Caco-2 (cell line): Measurements from ENCODE around the gene PAM16. TPM values are rescaled to one million over a fixed set of nuclear protein-coding genes. Genes with fewer than 3 reads are reported as not detected.

Experiments
- BruUV-seq: library from RNA; stranded (reverse); fragments of 400-500 nt; replicated peaks from 2 replicates; lab custom pipeline; 2021; lab: Mats Ljungman, UMichigan
- CTCF ChIA-PET: fragments of 300-600 bp; sonication (Branson Sonifier 250); formaldehyde crosslinking; loops from one replicate; lab custom pipeline; 2022; ENCODE audit warnings: antibody characterized with exemption; lab: Charles Lee
- POLR2A ChIA-PET: fragments of 300-600 bp; sonication (Branson Sonifier 250); formaldehyde crosslinking; loops from one replicate; lab custom pipeline; 2022; ENCODE audit warnings: antibody characterized with exemption; lab: Charles Lee
- DNase-seq, 2 experiments: peaks; one replicate each; pipeline versions ENCODE4 v3.0.0 to v3.0.0-alpha.2; 2020 to 2022
- H3K27me3 ChIP-seq: replicated peaks from 2 replicates; pipeline ENCODE4 v1.6.0; 2011; ENCODE audit warnings: low read length; ENCODE audit not compliant: control insufficient read depth, insufficient read depth
- H3K36me3 ChIP-seq: 2 replicates; pipeline ENCODE4 v1.5.1; 2011; ENCODE audit warnings: low read length; ENCODE audit not compliant: control insufficient read depth, insufficient read depth
- H3K4me1 ChIP-seq: fragments of 250-450 bp; sonication (Bioruptor Pico); 2 replicates; pipeline ENCODE4 v1.5.1; 2020; ENCODE audit warnings: mild to moderate bottlenecking
- H3K4me3 ChIP-seq: 2 replicates; pipeline ENCODE4 v1.5.1; 2011; ENCODE audit warnings: low read depth, mild to moderate bottlenecking, control low read depth, low read length
- H3K9me3 ChIP-seq: fragments of 250-450 bp; sonication (Bioruptor Pico); 2 replicates; pipeline ENCODE4 v1.5.1; 2020; ENCODE audit warnings: mild to moderate bottlenecking, moderate library complexity
- H3K27ac Mint-ChIP-seq: one replicate; pipeline ENCODE4 v1.8.0; 2022; ENCODE audit warnings: mixed read lengths; ENCODE audit not compliant: unreplicated experiment
- H3K27me3 Mint-ChIP-seq: one replicate; pipeline ENCODE4 v1.8.0; 2022; ENCODE audit warnings: mixed read lengths; ENCODE audit not compliant: insufficient read depth, unreplicated experiment
- H3K36me3 Mint-ChIP-seq: one replicate; pipeline ENCODE4 v1.8.0; 2022; ENCODE audit warnings: mild to moderate bottlenecking, mixed read lengths; ENCODE audit not compliant: insufficient read depth, unreplicated experiment
- H3K4me1 Mint-ChIP-seq: one replicate; pipeline ENCODE4 v1.8.0; 2022; ENCODE audit warnings: low read depth, mixed read lengths; ENCODE audit not compliant: unreplicated experiment
- H3K4me3 Mint-ChIP-seq: one replicate; pipeline ENCODE4 v1.8.0; 2022; ENCODE audit warnings: mild to moderate bottlenecking, moderate library complexity, mixed read lengths; ENCODE audit not compliant: unreplicated experiment
- H3K9me3 Mint-ChIP-seq: one replicate; pipeline ENCODE4 v1.8.0; 2022; ENCODE audit warnings: mixed read lengths; ENCODE audit not compliant: unreplicated experiment
- intact Hi-C: fragments of 100-400 bp; cut with micrococcal nuclease; formaldehyde crosslinking; loops from one replicate; pipeline ENCODE4 v1.10.0; 2022; ENCODE audit not compliant: unreplicated experiment
- total RNA-seq: library from RNA; stranded (reverse); gene quantifications from 2 replicates; pipeline ENCODE4 v1.2.3, GENCODE V29; 2022
- TF ChIP-seq, protein P1 (sequence below), 2 experiments: fragments of 200-600 bp in 1 of 2; IDR thresholded peaks; 1 replicate in 1 of 2; 2 replicates in 1 of 2; pipeline versions ENCODE4 v1.5.1 to v1.8.0; 2011 to 2022; ENCODE audit warnings: antibody characterized with exemption in 1 of 2, control low read depth in 1 of 2, inconsistent platforms in 1 of 2, low read depth in 1 of 2, low read length in 1 of 2, mild to moderate bottlenecking in 1 of 2, moderate library complexity in 1 of 2; ENCODE audit not compliant: insufficient read depth in 1 of 2, severe bottlenecking in 1 of 2, unreplicated experiment in 1 of 2

The PAM16 gene
- total RNA-seq, 1 experiment from 2014 or later = 74.1 TPM

- peaks cover 12% of the 10 kb centered on the region for H3K4me1 Mint-ChIP-seq
- TF ChIP-seq, protein P1, sequence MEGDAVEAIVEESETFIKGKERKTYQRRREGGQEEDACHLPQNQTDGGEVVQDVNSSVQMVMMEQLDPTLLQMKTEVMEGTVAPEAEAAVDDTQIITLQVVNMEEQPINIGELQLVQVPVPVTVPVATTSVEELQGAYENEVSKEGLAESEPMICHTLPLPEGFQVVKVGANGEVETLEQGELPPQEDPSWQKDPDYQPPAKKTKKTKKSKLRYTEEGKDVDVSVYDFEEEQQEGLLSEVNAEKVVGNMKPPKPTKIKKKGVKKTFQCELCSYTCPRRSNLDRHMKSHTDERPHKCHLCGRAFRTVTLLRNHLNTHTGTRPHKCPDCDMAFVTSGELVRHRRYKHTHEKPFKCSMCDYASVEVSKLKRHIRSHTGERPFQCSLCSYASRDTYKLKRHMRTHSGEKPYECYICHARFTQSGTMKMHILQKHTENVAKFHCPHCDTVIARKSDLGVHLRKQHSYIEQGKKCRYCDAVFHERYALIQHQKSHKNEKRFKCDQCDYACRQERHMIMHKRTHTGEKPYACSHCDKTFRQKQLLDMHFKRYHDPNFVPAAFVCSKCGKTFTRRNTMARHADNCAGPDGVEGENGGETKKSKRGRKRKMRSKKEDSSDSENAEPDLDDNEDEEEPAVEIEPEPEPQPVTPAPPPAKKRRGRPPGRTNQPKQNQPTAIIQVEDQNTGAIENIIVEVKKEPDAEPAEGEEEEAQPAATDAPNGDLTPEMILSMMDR (IDR thresholded peaks at IDR 0.05; ENCODE audit: insufficient read depth in 1 of 2, low read depth in 1 of 2, low read length in 1 of 2, severe bottlenecking in 1 of 2, unreplicated experiment in 1 of 2) = no peak
Observed at GRCh38 chr16:4317532-4318450, 33.3 kb downstream of the PAM16 start.

DNA sequence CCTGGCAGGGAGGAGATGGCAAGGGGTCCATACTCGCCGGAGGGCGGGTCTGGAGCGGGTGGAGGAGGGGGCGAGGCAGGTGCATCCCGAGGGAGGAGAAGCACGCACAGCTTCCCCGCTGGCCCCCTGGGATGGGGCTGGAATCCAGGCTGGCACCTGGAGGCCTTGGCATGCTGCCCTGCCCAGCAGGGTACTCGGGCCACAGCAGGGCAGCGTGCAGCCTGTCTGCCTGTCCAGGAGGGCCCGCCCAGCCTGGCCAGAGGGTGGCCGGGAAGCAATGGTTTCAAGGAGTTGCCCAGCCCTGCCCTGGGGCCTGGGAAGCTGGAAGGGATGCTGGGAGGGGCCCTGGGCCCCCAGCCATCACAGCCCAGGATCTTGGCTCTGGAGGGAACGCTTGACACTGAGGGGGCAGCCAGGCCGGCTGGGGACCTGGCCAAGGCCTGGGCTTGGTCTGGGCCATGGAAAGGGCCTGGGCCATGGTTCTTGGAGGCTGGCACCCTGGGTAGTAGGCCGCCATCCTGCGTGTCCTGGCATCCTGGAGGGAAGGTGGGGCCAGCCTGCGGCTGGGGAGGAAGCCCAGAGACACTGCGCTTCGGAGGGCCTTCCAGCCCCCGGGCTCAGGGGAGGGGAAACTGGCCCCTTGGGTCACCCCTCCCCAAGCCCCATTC is 34.1 kb downstream of the PAM16 start:
- BruUV-seq = no TSS peak
- H3K4me1 Mint-ChIP-seq = peaks cover 12% of the 10 kb centered on the region
- no peak for DNase-seq
- H3K9me3 Mint-ChIP-seq = no peaks in the 10 kb centered on the region
- no peaks in the 10 kb centered on the region for H3K27me3 Mint-ChIP-seq
- Histone ChIP-seq H3K9me3 (no peaks in the 10 kb centered on the region), H3K36me3 (no peaks in the 10 kb centered on the region), H3K27me3 (no peaks in the 10 kb centered on the region), H3K4me3 (peak overlapping the region; percentile 83), H3K4me1 (peaks cover 36% of the 10 kb centered on the region)
- CTCF ChIA-PET = interaction anchor here (0.7 to 1.0 kb wide), 3 partner anchors 15 to 52 kb away, joined by 3 read pairs; no protein-coding TSS in a partner anchor
- H3K36me3 Mint-ChIP-seq = peaks cover 17% of the 10 kb centered on the region
- H3K27ac Mint-ChIP-seq = no peak overlapping the region
- intact Hi-C loops = no loop called here
- peak overlapping the region; percentile 66 for H3K4me3 Mint-ChIP-seq
- POLR2A ChIA-PET = interaction anchor here (0.6 kb wide), 1 partner anchor 17 kb away, joined by 3 read pairs; no protein-coding TSS in a partner anchor
- TF ChIP-seq, protein P1 (IDR thresholded peaks at IDR 0.05; ENCODE audit: insufficient read depth in 1 of 2, low read depth in 1 of 2, low read length in 1 of 2, severe bottlenecking in 1 of 2, unreplicated experiment in 1 of 2) = no peak

More at GRCh38 chr16:4317532-4318450, 33.3 kb downstream of the PAM16 start:
- no peaks in the 10 kb centered on the region for H3K36me3 ChIP-seq
- H3K4me3 ChIP-seq = no peak overlapping the region; the same call in 1 of the 2 replicates
- Mint-ChIP-seq H3K36me3 (peaks cover 17% of the 10 kb centered on the region), H3K4me3 (peak overlapping the region; percentile 66), H3K9me3 (no peaks in the 10 kb centered on the region), H3K27me3 (no peaks in the 10 kb centered on the region), H3K27ac (no peak overlapping the region)
- H3K27me3 ChIP-seq = no peaks in the 10 kb centered on the region
- DNase-seq = no peak
- POLR2A ChIA-PET = no interaction called here
- H3K4me1 ChIP-seq = peaks cover 36% of the 10 kb centered on the region
- no TSS peak for BruUV-seq
- no peaks in the 10 kb centered on the region for H3K9me3 ChIP-seq
- CTCF ChIA-PET = interaction anchor here (0.9 to 1.0 kb wide), 2 partner anchors 14 to 46 kb away, joined by 3 read pairs; no protein-coding TSS in a partner anchor
- intact Hi-C loops = no loop called here
